Measurements from ENCODE around the gene SPIB.
A peak's percentile ranks its signal among the peaks of the same experiment; 100 is the strongest.
"Not testable (repeated sequence)": the region's sequence is repeated elsewhere in the genome, so short reads cannot be mapped to it uniquely, and the experiment has no call there.

SPIB gene

DNA sequence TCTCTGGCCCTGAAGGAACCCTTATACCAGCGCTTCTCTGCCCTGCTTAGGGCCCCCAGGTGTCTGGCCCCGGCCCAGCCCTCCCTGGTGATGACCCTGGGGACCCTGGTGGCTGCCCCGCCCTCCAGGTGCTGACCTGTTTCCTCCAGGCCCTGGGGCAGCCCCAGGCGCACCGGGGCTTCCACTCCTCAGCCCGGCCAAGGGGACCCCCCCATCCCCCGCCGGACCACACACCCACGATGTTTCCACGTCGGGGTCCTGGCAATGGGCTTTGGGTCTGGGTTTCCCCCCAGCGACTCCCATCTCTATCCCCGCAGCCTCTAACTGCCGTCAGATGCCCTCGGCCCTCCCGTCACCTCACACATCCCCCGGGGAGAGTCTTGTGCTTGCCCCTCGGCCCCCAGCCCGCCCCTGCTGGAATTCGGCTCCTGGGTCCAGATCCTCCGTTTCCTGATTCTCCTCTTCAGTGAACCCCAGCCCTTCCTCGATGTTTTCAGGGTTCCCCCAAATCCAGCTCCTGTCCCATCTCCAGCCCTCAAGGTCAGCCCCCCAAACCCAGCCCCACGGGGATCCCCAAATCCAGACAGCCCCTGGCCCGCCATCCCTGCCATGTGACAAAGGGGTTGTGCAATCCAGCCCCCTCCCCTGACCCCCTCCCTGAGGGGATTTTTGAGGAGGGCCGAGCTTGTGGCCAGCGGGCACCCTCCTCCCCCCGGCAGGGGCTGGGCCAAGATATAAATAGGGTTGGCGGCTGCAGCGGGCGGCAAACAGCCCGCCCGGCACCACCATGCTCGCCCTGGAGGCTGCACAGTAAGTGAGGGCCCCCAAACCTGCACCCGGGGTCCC lies at the start of gene SPIB:
Gene SPIB (plus strand): TSS at position 763 of the 846 bp plus-strand sequence. CDS start 25 bp downstream, at position 788.
- DNase-seq, result no peak

DNA sequence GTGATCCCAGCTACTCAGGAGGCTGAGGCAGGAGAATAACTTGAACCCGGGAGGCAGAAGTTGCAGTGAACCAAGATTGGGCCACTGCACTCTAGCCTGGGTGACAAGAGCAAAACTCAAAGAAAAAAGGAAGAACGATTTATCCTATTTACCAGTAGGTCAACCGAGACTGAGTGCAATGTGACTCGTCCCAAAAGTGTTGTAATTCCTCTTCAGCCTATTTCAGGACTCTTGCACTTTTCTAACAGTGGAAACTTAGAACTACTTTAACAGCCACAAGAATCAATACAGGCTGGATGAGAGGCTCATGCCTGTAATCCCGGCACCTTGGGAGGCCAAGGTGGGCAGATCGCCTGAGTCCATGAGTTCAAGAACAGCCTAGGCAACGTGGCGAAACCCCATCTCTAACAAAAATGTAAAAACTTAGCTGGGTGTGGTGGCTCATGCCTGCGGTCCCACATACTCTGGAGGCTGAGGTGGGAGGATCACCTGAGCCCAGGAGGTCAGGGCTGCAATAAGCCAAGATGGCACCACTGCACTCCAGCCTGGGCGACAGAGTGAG lies 46.7 kb upstream of the SPIB start:
- no peak for DNase-seq

DNA sequence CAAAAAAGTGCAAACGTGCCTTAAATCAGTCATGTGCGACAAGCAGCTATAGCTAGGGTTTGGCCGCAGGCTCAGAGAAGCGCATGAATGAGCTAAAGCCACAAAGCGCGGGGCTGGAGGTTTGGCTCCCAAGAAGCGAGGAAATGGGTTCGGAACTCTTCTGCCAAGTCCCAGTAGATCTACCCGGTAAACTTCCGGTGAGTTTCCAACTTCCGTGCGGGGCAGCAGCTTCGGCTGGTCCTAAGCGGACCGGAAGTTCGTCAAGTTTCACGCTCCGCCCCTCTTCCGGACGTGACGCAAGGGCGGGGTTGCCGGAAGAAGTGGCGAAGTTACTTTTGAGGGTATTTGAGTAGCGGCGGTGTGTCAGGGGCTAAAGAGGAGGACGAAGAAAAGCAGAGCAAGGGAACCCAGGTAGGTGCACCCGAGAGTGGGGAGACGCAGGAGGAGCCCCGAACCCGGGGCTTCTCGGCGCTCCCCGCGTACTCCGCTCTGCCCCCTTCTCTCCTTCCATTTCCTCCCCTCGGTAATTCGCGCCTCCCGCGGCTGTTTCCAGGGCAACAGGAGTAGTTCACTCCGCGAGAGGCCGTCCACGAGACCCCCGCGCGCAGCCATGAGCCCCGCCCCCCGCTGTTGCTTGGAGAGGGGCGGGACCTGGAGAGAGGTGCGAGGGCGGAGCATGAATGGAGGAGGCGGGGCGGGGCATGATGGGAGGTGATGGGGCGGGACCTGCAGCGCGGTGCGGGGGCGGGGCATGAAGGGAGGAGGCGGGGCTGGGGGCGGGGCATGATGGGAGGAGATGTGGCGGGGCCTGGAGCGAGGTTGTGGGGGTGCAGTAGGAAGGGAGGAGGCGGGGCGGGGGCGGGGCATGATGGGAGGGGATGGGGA lies 42.3 kb upstream of the SPIB start, which contains the start of gene NR1H2:
Gene NR1H2 (plus strand): TSS at position 292 of the 885 bp plus-strand sequence. CDS start 1,149 bp downstream, outside the sequence.
- DNase-seq, result peak; percentile 91 to 99 (median 97)

DNA sequence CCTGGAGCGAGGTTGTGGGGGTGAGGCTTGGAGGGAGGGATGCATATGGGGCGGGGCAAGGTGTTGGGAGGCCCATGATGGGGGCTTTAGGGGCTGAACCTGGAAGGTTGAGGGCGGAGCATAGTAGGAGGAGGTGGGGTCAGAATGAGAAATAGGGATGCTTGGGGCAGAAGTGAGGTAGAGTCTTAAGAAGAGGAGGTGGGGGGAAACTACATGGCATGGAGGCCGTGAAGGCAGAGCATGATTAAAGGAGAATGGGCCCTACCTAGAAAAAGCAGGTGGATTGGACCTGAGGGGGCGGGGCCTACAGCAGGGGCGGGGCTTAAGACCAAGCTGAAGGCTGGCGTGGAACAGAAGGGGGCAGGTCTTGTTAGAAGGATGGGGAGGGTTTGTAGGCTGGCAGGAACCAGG lies 41.7 kb upstream of the SPIB start:
- peak; percentile 58 to 83 (median 65) for DNase-seq

DNA sequence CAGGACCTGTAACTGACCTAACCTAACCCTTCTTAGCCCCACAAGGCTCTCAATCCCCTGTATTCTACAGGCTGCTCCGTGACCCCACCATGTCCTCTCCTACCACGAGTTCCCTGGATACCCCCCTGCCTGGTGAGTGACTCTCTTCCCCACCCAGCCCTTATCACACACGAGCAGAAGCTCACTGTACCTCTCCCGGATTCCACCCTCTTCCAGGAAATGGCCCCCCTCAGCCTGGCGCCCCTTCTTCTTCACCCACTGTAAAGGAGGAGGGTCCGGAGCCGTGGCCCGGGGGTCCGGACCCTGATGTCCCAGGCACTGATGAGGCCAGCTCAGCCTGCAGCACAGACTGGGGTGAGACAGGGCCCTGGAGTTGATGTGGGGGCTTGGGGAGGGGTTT lies 41.2 kb upstream of the SPIB start:
- DNase-seq, result no peak

DNA sequence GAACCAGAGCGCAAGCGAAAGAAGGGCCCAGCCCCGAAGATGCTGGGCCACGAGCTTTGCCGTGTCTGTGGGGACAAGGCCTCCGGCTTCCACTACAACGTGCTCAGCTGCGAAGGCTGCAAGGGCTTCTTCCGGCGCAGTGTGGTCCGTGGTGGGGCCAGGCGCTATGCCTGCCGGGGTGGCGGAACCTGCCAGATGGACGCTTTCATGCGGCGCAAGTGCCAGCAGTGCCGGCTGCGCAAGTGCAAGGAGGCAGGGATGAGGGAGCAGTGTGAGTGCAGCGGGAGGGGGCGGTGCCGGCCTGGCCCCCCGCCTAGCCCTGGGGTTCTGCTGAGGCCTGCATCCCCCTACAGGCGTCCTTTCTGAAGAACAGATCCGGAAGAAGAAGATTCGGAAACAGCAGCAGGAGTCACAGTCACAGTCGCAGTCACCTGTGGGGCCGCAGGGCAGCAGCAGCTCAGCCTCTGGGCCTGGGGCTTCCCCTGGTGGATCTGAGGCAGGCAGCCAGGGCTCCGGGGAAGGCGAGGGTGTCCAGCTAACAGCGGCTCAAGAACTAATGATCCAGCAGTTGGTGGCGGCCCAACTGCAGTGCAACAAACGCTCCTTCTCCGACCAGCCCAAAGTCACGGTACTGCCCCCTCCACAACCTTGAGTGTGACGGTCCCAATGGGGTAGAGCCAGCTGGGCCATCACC lies 40.4 kb upstream of the SPIB start:
- DNase-seq, result no peak

DNA sequence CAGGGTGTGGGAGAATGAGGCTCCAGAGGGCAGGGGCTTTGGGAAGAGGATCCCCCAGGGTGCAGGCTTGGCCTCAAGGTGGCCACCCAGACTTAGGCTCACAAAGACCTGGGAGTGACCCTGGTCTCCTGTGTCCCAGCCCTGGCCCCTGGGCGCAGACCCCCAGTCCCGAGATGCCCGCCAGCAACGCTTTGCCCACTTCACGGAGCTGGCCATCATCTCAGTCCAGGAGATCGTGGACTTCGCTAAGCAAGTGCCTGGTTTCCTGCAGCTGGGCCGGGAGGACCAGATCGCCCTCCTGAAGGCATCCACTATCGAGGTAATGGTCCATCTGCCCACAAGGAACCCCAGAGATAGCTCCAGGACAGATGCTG lies 39.9 kb upstream of the SPIB start:
- no peak for DNase-seq

DNA sequence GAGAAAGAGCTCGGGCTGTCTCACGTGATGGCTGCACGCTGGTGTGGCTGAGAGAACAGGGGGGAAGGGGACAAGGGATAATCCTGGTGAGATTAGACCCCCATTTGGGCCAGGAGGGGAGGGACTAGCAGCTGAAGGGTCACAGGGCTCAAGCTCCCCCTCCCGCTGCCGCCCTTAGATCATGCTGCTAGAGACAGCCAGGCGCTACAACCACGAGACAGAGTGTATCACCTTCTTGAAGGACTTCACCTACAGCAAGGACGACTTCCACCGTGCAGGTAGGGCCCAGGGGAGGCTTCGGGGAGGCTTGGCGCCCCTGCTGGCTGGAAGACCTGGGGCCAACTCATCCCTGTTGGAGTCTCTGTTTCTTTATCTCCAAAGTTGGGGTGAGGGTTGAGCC lies 39.1 kb upstream of the SPIB start:
- no peak for DNase-seq

DNA sequence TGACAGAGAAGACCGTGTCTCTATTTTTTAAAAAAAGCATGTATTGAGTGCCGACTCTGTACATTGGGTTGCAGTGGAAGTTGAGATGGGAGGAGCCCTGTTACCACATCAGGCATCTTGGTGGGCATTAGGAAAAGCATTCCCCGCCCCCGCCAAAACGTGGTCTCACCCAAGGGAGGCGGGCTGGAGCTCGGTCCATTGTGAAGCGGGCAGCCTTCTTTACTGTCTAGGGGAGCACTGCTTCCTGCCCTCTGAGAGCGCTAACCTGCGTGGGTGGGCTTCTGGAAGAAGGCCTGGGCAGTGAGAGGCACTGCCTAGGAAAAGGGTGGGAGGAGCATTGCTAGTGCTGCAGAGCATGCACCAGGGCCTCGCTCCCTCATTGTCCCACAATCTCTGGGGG lies 38.6 kb upstream of the SPIB start:
- DNase-seq, result no peak

DNA sequence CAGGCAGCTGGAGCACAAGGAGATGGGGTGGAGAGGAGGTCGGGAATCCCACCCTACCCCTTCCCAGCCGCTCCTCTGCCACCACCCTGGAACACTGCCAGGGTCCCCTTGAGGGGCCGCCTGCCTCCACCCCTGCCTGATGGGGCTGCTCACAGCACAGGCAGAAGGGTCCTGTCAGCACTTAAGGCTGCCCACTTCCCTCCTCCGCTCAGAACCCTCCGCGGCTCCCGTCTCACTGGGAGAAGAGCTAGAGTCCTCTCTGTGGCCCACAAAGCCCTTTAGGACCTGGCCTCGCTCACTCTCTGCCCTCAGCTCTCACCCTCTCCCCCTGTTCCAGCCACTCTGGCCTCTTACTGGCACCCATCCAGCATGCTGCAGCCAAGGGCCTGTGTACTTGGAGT lies 38.0 kb upstream of the SPIB start:
- no peak for DNase-seq

DNA sequence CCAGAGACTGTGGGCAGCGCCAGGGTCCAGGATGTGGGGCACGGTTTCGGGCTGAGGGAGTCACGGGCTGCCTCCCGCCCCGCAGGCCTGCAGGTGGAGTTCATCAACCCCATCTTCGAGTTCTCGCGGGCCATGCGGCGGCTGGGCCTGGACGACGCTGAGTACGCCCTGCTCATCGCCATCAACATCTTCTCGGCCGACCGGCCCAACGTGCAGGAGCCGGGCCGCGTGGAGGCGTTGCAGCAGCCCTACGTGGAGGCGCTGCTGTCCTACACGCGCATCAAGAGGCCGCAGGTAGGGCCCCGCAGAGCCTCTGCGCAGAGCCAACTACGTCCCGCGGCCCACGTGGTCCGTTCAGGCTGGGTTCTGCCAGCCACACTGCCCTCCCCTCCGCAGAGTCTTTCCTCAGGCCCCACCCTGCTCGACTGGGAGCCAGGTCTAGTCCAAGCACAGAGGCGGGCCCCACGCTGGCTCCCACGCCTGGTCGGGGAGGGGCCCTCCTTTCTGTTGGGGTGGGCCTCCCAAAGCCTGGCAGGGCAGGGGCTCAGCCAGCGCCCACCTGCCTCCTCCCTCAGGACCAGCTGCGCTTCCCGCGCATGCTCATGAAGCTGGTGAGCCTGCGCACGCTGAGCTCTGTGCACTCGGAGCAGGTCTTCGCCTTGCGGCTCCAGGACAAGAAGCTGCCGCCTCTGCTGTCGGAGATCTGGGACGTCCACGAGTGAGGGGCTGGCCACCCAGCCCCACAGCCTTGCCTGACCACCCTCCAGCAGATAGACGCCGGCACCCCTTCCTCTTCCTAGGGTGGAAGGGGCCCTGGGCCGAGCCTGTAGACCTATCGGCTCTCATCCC lies 36.6 kb upstream of the SPIB start:
- no peak for DNase-seq

DNA sequence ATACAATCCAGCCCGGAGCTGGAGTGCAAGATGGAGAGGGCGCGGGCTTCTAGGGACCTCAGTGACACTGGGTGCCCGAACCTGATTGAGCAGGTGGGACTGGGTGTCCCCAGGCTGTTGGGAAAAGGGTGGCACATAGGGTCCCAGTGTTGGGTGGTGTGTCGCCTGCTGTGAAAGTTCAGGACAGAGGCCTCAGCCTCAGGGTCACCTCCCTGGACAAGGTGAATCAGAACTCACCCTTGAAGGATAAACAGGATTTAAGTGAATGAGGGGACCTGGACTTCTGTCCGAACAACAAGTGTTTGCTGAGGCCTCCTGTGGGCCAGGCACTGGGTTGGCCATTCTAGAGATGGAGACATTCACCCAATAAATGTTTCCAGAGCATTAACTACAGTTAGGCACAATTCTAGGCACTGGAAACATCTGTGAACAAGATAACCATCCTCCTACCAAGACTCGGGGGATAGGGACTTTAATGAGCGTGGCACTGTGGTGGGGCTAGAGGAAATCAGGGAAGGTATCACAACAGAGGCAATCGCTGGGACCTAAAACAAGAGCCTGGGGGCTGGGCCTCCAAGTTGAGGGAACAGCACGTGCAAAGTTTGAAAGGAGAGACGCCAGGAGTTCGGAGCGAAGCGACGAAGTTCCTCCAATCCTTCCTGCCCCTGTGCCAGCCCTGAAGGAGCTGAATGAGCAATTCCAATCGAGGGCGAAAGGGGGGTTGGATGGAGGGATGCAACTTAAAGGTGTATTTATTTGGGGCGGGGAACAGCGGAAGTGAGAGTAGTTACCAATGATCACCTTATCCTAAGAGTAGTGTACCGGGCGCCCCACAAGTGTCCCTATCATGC lies 35.5 kb upstream of the SPIB start:
- DNase-seq, result no peak

DNA sequence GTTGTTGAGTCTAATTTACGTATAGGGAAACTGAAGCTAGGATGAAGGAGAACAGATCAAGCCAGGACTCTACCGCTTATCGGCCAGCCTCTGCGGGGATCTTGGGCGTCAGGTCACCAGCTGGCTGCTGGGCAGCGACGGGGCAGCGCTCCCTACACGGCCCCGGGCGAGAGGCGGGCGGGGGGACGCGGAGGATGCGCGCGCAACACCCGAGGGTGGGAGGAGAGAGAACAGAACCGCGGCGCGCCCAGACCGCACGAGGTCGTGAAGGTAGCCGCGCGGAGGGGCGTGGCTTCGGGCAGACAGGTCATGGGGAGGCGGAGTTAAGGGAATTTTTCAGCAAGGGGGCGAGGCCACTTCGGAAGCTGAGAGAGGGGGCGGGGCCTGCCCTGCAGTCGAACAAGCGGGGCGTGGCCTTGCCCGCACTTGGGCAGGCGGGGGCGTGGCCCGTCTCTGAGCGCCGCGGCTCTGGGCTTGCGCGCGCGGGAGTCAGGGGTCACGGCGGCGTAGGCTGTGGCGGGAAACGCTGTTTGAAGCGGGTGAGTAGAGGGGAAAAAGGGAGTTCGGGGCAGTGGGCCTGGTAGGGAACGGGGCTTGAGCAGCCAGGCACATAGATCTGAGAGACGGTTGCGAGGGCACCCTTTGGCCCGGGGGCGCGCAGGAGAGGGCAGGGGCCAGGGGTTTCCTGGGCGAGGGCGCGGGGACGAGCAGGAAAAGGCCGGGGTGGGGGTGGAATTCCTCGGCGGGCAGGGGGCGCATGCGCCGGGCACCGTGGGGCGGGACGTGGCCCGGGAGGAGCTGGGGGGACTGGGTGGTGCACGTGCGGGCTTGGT lies 34.7 kb upstream of the SPIB start, which contains the start of gene POLD1:
Gene POLD1 (plus strand): TSS at position 496 of the 833 bp plus-strand sequence. CDS start 14,505 bp downstream, outside the sequence.
- DNase-seq, result peak; percentile 97 to 99 (median 99)

DNA sequence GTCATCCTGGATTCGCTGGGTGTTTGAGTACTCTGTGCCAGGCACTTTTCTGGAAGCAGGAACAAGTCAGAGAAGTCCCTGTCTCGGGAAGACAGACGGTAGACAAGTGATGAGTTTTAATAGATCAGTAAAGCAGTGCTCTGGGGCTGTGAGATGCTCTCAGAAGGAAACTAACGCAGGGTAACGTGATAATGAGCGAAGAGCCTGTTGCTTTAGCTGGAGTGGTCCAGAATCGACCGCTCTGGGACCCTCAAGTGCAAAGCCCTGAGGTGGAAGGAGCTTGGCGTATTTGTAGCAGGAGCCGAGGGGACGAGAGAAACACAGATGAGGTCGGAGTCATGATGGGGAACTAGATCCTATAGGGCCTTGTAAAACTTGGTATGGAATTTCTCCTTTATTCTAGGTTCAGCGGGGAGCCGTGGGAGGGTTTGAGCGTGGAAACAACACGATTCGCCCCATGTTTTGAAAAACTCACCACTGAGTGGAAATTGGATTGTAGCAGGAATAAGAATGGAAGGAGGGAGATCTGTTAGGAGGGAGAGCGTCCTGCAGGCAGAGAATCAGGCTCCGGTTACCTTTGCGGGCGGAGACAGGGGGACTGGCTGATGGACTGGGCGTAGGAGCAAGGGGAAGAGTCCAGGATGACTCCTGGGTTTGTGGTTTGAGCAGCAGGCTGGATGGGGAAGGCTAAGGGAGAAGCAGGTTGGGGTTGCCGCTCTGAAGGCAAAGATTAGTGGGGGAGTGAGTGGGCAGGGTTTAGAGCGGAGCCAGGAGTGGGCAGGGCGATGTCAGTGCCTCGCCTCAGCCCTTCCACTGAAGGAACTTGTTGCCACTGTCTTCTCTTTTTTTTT lies 33.8 kb upstream of the SPIB start:
- DNase-seq, result no peak

DNA sequence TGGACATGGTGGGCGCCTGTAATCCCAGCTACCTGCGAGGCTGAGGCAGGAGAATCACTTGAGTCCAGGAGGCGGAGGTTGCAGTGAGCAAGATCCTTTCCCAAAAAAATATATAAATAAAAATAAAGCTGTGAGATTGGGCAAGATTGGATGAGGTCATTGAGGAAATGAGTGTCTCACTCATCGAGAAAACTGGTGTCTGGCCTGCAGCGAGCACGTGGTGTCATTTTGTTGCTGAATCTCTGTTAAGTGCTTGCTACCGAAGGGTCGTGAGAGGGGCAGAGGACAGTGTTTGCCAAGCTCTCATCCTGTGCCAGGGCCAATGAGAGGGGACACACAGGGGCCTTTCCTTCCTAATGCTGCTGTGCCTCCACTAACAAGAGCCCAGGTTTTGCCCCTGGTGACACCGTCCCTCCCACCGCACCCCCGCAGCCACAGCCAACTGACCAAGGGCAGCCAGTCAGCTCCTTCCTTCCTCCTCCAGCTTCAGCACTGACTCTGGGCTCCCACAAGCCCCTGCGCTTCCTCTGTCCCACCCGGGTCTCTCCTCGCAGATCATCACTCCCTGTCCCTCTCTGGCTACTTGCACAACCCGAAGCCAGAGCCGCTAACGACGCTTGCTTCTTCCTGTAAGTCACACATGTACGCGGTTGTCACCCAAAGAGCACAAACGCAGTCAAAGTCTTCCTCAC lies 31.4 kb upstream of the SPIB start:
- no peak for DNase-seq

DNA sequence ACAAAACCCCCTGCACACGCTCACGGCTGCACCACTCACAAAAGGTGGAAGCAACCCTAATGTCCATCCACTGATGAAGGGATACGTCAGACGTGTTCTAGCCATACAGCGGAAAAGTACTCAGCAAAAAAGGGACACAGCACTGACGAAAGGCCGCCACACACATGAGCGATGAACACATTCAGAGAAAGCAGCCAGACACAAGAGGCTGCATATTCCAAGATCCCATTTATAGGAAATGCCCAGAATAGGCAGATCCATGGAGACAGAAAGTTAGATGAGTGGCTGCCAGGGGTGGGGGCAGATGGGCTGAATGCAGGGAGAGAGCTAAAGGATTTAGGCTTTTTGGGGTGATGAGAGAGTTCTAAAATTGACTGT lies 30.9 kb upstream of the SPIB start:
- no peak for DNase-seq

DNA sequence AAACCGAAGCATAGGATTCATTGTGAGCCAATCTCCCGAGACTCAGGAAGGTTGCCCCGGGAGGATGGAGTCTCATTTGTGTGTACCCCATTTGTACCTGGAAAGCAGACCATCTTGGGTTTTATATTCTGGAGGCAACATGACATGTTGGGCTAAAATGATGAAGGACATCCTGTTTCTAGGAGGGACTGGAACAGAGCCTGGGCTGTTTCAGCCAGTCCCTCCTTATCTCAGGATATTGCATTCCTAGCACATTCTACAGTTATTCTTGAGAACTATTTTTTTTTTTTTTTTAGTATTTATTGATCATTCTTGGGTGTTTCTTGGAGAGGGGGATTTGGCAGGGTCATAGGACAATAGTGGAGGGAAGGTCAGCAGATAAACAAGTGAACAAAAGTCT lies 28.4 kb upstream of the SPIB start:
- DNase-seq, result not testable (repeated sequence)

DNA sequence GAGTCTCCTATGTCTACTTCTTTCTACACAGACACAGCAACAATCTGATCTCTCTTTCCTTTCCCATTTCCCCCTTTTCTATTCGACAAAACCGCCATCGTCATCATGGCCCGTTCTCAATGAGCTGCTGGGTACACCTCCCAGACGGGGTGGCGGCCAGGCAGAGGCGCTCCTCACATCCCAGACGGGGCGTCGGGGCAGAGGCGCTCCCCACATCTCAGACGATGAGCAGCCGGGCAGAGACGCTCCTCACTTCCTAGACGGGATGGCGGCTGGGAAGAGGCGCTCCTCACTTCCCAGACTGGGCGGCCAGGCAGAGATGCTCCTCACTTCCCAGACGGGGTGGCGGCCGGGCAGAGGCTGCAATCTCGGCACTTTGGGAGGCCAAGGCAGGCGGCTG lies 27.8 kb upstream of the SPIB start:
- not testable (repeated sequence) for DNase-seq
